COLO668 (cell line): ENCODE data around the gene FAM3C.

ENCODE experiments used
- DNase-seq: peaks from one replicate; lab custom pipeline; 2025; ENCODE audit not compliant: unreplicated experiment; lab: John Stamatoyannopoulos, UW

The FAM3C gene

DNA sequence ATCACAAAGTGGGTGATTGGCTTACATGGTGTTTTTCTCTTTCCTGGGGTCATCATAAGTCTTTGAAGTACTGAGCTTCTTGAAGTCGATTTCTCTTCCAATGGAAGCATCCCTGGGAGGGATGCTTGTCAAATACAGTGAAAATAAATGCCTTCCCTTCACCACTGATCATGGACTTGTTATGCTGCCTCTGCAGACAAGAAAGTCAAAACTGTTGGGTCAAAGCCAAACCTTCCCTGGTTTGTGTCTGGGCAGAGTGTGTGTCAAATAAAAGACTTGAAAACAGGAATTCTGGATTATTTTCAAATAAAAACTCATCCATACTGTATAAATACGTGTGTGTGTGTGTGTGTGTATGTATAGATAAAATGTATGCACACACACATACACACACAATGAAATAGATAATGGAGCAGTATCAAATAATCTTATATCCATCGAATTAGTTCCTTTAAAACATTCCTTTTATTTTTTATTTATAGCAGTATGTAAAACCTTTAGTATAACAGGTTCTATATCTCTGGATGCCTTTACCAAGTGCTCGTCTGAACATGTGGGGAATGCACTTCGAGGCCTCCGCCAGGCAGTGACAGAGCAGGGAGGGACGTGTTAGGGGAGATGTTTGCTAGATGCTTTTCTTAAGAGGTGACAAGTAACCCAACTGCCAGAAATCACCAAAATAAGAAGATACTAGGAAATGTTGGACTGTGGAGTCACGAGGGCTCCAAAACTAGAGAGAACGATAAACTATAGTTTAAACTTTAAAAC, 94.5 kb downstream of the FAM3C start:
- DNase-seq: no peak

- DNase-seq: no peak
Observed at GRCh38 chr7:121300685-121301420, 95.3 kb downstream of the FAM3C start.
